SU-DHL-6 (cell line): ENCODE data around the gene ANXA9.

ENCODE experiments used
- H2AFZ ChIP-seq: fragments of 200-600 bp; sonication (generic); 2 replicates; pipeline ENCODE4 v1.6.1; 2014; ENCODE audit warnings: low read depth, mild to moderate bottlenecking, moderate library complexity, mixed read lengths, antibody characterized with exemption, low read length; ENCODE audit not compliant: severe bottlenecking
- H3F3A ChIP-seq: fragments of 200-600 bp; shearing (Covaris generic); 2 replicates; pipeline ENCODE4 v1.6.0; 2016; ENCODE audit warnings: antibody characterized with exemption, mild to moderate bottlenecking; ENCODE audit not compliant: insufficient read depth
- H3K27ac ChIP-seq: fragments of 200-600 bp; sonication (generic); 2 replicates; pipeline ENCODE4 v1.5.1; 2016; ENCODE audit warnings: low read depth, mild to moderate bottlenecking, low read length, moderate library complexity, mixed read lengths
- H3K27me3 ChIP-seq: fragments of 200-600 bp; sonication (generic), shearing (Covaris generic); 2 replicates; pipeline ENCODE4 v1.6.0; 2014; ENCODE audit warnings: mild to moderate bottlenecking, low read length
- H3K36me3 ChIP-seq: fragments of 200-600 bp; sonication (generic); 2 replicates; pipeline ENCODE4 v1.6.1; 2014; ENCODE audit warnings: mild to moderate bottlenecking, low read length, mixed read lengths
- H3K4me2 ChIP-seq: fragments of 300-600, 200-600 bp; shearing (Covaris generic), sonication (generic); 2 replicates; pipeline ENCODE4 v1.6.0; 2014; ENCODE audit warnings: low read length, low read depth, mild to moderate bottlenecking; ENCODE audit not compliant: poor library complexity, severe bottlenecking
- H3K4me3 ChIP-seq: fragments of 200-600 bp; sonication (generic); 2 replicates; pipeline ENCODE4 v1.5.1; 2014; ENCODE audit warnings: antibody characterized with exemption, low read length, mild to moderate bottlenecking, mixed read lengths; ENCODE audit not compliant: insufficient read depth, poor library complexity, severe bottlenecking
- H3K79me2 ChIP-seq: fragments of 200-600 bp; sonication (generic); 2 replicates; pipeline ENCODE4 v1.6.1; 2014; ENCODE audit warnings: mild to moderate bottlenecking, low read length, moderate library complexity; ENCODE audit not compliant: insufficient read depth
- H3K9ac ChIP-seq: fragments of 200-600 bp; sonication (generic); 2 replicates; pipeline ENCODE4 v1.7.0; 2014; ENCODE audit warnings: mild to moderate bottlenecking, low read length
- H3K9me2 ChIP-seq: fragments of 200-600 bp; sonication (generic); replicated peaks from 2 replicates; pipeline ENCODE4 v1.6.1; 2014; ENCODE audit warnings: low read length; ENCODE audit not compliant: insufficient read depth
- H3K9me3 ChIP-seq: fragments of 200-600 bp; sonication (generic); 2 replicates; pipeline ENCODE4 v1.6.1; 2014; ENCODE audit warnings: low read length, mixed read lengths; ENCODE audit not compliant: insufficient read depth
- H4K20me1 ChIP-seq: fragments of 200-600 bp; sonication (generic); 2 replicates; pipeline ENCODE4 v1.6.1; 2014; ENCODE audit warnings: low read depth, mild to moderate bottlenecking, antibody characterized with exemption, low read length, moderate library complexity, mixed read lengths
- EZH2phosphoT487 ChIP-seq: fragments of 200-600 bp; sonication (generic), shearing (Covaris generic); conservative IDR thresholded peaks from 2 replicates; pipeline ENCODE4 v1.6.1; 2018; ENCODE audit warnings: mild to moderate bottlenecking, antibody characterized with exemption, low read length, moderate library complexity, mixed read lengths
- TF ChIP-seq, protein P1 (sequence below): fragments of 200-600 bp; sonication (generic); IDR thresholded peaks from one replicate; pipeline ENCODE4 v1.5.1; 2017; ENCODE audit warnings: antibody characterized with exemption, mild to moderate bottlenecking, low read length, moderate library complexity; ENCODE audit not compliant: insufficient read depth, poor library complexity, severe bottlenecking

The ANXA9 gene

DNA sequence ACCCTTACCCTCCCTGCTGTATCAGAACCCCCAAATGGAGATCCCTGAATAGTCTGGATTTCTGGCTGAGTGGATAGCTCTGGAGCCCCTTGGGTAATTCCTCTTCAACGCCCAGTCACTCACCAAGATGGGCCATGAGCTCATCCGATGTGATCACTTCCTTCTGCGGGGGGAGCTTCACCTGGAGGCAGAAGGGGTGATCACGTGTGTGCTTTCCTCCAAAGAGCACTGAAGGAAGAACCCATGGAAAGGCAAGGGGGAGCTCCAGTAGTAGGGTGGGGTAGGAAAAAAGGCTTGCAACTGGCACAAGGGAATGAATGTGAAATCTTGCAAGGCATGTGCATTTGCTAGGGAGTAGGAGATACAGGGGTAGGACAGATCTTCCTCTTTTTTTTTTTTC is 19.5 kb downstream of the ANXA9 start:
- H3K9me2 ChIP-seq = no peaks in the 10 kb centered on the region
- H3K9me3 ChIP-seq = no peaks in the 10 kb centered on the region
- no peaks in the 10 kb centered on the region for H3F3A ChIP-seq
- no peaks in the 10 kb centered on the region for H3K27me3 ChIP-seq
- no peaks in the 10 kb centered on the region for H3K36me3 ChIP-seq
- no peak overlapping the region for H3K4me3 ChIP-seq
- no peak overlapping the region for H3K4me2 ChIP-seq
- H3K79me2 ChIP-seq = no peaks in the 10 kb centered on the region
- no peak overlapping the region for H3K9ac ChIP-seq
- TF ChIP-seq EZH2phosphoT487 = no peak
- TF ChIP-seq, protein P1, sequence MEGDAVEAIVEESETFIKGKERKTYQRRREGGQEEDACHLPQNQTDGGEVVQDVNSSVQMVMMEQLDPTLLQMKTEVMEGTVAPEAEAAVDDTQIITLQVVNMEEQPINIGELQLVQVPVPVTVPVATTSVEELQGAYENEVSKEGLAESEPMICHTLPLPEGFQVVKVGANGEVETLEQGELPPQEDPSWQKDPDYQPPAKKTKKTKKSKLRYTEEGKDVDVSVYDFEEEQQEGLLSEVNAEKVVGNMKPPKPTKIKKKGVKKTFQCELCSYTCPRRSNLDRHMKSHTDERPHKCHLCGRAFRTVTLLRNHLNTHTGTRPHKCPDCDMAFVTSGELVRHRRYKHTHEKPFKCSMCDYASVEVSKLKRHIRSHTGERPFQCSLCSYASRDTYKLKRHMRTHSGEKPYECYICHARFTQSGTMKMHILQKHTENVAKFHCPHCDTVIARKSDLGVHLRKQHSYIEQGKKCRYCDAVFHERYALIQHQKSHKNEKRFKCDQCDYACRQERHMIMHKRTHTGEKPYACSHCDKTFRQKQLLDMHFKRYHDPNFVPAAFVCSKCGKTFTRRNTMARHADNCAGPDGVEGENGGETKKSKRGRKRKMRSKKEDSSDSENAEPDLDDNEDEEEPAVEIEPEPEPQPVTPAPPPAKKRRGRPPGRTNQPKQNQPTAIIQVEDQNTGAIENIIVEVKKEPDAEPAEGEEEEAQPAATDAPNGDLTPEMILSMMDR = no peak
- H2AFZ ChIP-seq = no peak overlapping the region
- H3K27ac ChIP-seq = no peak overlapping the region
- H4K20me1 ChIP-seq = no peaks in the 10 kb centered on the region

DNA sequence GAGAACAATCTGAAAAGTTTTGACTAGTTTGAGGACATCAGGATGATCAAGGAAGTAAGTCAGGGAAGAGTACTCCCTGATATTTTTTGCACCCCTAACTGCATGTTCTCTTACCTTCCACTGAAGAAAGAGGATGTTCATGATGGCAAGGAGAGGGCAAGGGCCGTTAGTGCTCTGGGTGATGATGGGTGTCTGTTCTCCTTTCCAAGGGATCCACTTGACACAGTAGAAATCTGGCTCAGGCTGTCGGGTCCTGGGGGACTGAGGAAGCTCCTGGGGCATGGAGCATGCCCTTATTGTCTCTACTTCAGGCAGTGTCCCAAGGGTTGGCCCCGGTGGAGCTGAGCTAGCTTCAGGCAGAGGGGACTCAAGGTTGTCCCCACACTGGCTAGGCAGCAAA is 20.0 kb downstream of the ANXA9 start:
- no peak overlapping the region for H3K27ac ChIP-seq
- H2AFZ ChIP-seq = no peak overlapping the region
- no peak overlapping the region for H3K4me2 ChIP-seq
- no peaks in the 10 kb centered on the region for H3F3A ChIP-seq
- no peaks in the 10 kb centered on the region for H3K9me3 ChIP-seq
- no peaks in the 10 kb centered on the region for H3K27me3 ChIP-seq
- no peaks in the 10 kb centered on the region for H4K20me1 ChIP-seq
- TF ChIP-seq, protein P1 = no peak
- no peak for TF ChIP-seq EZH2phosphoT487
- H3K9me2 ChIP-seq = no peaks in the 10 kb centered on the region
- H3K9ac ChIP-seq = no peak overlapping the region
- no peaks in the 10 kb centered on the region for H3K36me3 ChIP-seq
- no peaks in the 10 kb centered on the region for H3K79me2 ChIP-seq
- H3K4me3 ChIP-seq = no peak overlapping the region

DNA sequence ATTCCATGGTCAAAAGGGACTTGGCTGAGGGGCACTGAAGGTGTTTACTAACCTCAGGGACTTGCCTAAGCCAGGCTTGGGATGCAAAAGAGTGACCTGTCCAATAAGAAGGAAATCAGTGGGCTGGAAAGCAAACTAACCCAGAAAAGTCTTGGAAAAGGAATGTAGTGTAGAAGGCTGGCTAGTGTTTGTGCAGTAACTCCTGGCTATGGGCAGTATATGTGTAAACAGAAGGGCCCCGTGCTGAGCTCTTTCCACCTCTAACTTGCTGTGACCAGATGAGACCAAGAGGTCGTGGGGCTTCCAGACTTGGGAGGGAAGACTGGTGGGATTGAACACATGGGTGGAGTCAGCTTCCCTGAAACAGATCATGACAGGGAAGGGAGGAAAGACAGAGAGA is 20.5 kb downstream of the ANXA9 start:
- no peak overlapping the region for H3K4me3 ChIP-seq
- H3K79me2 ChIP-seq = no peaks in the 10 kb centered on the region
- no peaks in the 10 kb centered on the region for H3K9me2 ChIP-seq
- no peaks in the 10 kb centered on the region for H3K36me3 ChIP-seq
- H3F3A ChIP-seq = peaks cover 3% of the 10 kb centered on the region; the same call in 1 of the 2 replicates
- no peak overlapping the region for H3K9ac ChIP-seq
- no peak overlapping the region for H3K27ac ChIP-seq
- no peaks in the 10 kb centered on the region for H3K27me3 ChIP-seq
- no peak overlapping the region for H2AFZ ChIP-seq
- no peak for TF ChIP-seq EZH2phosphoT487
- TF ChIP-seq, protein P1 = no peak
- H4K20me1 ChIP-seq = no peaks in the 10 kb centered on the region
- no peaks in the 10 kb centered on the region for H3K9me3 ChIP-seq
- H3K4me2 ChIP-seq = no peak overlapping the region

DNA sequence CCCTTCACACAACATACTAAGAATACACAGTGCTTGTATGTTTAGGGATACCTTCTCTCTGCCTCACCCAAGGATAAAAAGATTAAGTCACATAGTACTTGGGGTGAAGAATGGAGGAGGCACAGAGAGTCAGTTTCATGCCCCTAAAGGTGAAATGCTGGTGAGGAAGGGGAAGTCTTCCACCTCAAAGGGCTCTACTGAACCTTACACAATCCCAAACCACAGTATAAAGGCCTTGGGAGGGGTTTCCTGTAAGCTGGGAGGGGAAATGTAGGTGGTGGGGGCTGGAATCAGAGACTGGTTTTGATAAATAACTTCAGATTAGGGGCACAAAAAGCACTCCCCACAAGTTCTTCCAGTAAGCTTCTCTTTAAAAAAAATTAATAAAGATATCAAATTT is 21.1 kb downstream of the ANXA9 start:
- Histone ChIP-seq H3K36me3 (no peaks in the 10 kb centered on the region), H3K9ac (no peak overlapping the region), H2AFZ (no peak overlapping the region), H3K27me3 (no peaks in the 10 kb centered on the region), H3K27ac (no peak overlapping the region), H3F3A (peaks cover 8% of the 10 kb centered on the region; the same call in 1 of the 2 replicates), H3K79me2 (no peaks in the 10 kb centered on the region), H3K9me2 (no peaks in the 10 kb centered on the region), H3K4me2 (no peak overlapping the region), H4K20me1 (no peaks in the 10 kb centered on the region), H3K9me3 (no peaks in the 10 kb centered on the region), H3K4me3 (no peak overlapping the region)
- TF ChIP-seq, protein P1 = no peak
- TF ChIP-seq EZH2phosphoT487 = no peak
